Left cardiac atrium (tissue), 2 donors: Measurements from ENCODE around the gene GABRA4. TPM values are rescaled to one million over a fixed set of nuclear protein-coding genes. Genes with fewer than 3 reads are reported as not detected.

Experiments
- total RNA-seq, 2 donors: library from RNA; stranded (reverse); fragmentation: NEBNext Ultra II Directional; extraction: Animal tissue kit (Norgen Biotek cat#: 25700); gene quantifications; one replicate each; pipeline ENCODE4 v1.2.1, GENCODE V29; 2021
- donor health status: DM: no; HTN: yes; CAD: no; lungs with severe emphysema.
- donor health status: DM: yes; HTN: yes; CAD: no.

The GABRA4 gene
- total RNA-seq, 2 donors from 2014 or later, result 2.1 to 2.5 TPM

Other genes with a start within 250 kb of the GABRA4 start
- gene COX7B2, start 84.3 kb downstream of the GABRA4 start, total RNA-seq, result not detected
- 1 to 10 TPM; 2.5 to 4.4 TPM for gene GABRB1, start 38.0 kb upstream of the GABRA4 start, total RNA-seq